DMS53 treated with DMSO at 0.1 percent for 48 hours (cell line): Measurements from ENCODE around the gene PREX1.

Experiments used
- DNase-seq: peaks from one replicate; lab custom pipeline; 2025; ENCODE audit not compliant: unreplicated experiment; lab: John Stamatoyannopoulos, UW

The PREX1 gene

GRCh38 chr20:48721324-48722001, 106.3 kb downstream of the PREX1 start:
- no peak for DNase-seq

GRCh38 chr20:48720256-48720985, 107.4 kb downstream of the PREX1 start:
- no peak for DNase-seq

- DNase-seq, result no peak
Measured at GRCh38 chr20:48719598-48720255, 108.1 kb downstream of the PREX1 start.

- DNase-seq, result no peak
Measured at GRCh38 chr20:48718786-48719578, 108.8 kb downstream of the PREX1 start.

GRCh38 chr20:48717680-48718223, 110.0 kb downstream of the PREX1 start:
- no peak for DNase-seq

GRCh38 chr20:48717095-48717672, 110.6 kb downstream of the PREX1 start:
- no peak for DNase-seq

- no peak for DNase-seq
Measured at GRCh38 chr20:48716541-48716940, 111.3 kb downstream of the PREX1 start.

- no peak for DNase-seq
Measured at GRCh38 chr20:48716086-48716485, 111.7 kb downstream of the PREX1 start.

GRCh38 chr20:48714764-48715163, 113.0 kb downstream of the PREX1 start:
- DNase-seq, result no peak

GRCh38 chr20:48711696-48712464, 115.9 kb downstream of the PREX1 start:
- no peak for DNase-seq

GRCh38 chr20:48711044-48711428, 116.8 kb downstream of the PREX1 start:
- DNase-seq, result no peak

- no peak for DNase-seq
Measured at GRCh38 chr20:48710341-48711043, 117.3 kb downstream of the PREX1 start.

- DNase-seq, result no peak
Measured at GRCh38 chr20:48709744-48710143, 118.1 kb downstream of the PREX1 start.

GRCh38 chr20:48709058-48709691, 118.6 kb downstream of the PREX1 start:
- no peak for DNase-seq

- no peak for DNase-seq
Measured at GRCh38 chr20:48708630-48709029, 119.2 kb downstream of the PREX1 start.

GRCh38 chr20:48708116-48708515, 119.7 kb downstream of the PREX1 start:
- no peak for DNase-seq

GRCh38 chr20:48706710-48707365, 121.0 kb downstream of the PREX1 start:
- no peak for DNase-seq

GRCh38 chr20:48706116-48706656, 121.6 kb downstream of the PREX1 start:
- no peak for DNase-seq
